Vagina (tissue), 2 donors: Measurements from ENCODE around the gene PHKG2.

ENCODE experiments used
- CTCF ChIP-seq, 3 experiments: fragments of 450-650 bp in 2 of 3; fragments of 200-600 bp in 1 of 3; sonication (generic) in 1 of 3; IDR thresholded peaks; one replicate each; pipeline ENCODE4 v1.5.1; 2017 to 2019; ENCODE audit warnings: antibody characterized with exemption in 3 of 3, mild to moderate bottlenecking in 2 of 3, moderate library complexity in 2 of 3
- POLR2A ChIP-seq, 2 donors: fragments of 450-650 bp; IDR thresholded peaks; one replicate each; pipeline ENCODE4 v1.6.1; 2017; ENCODE audit warnings: antibody characterized with exemption in 2 of 2, mild to moderate bottlenecking in 2 of 2, moderate library complexity in 2 of 2
- POLR2AphosphoS5 ChIP-seq, 2 donors: sonication (generic); formaldehyde crosslinking; IDR thresholded peaks; one replicate each; pipeline ENCODE4 v1.9.0; 2017; ENCODE audit warnings: antibody characterized with exemption in 2 of 2, mild to moderate bottlenecking in 2 of 2, low read depth in 1 of 2; ENCODE audit not compliant: insufficient read depth in 1 of 2

GRCh38 chr16:30745082-30745481 is 3.1 kb upstream of the PHKG2 start:
- no peak for TF ChIP-seq CTCF (IDR thresholded peaks at IDR 0.05)
- TF ChIP-seq POLR2A (IDR thresholded peaks at IDR 0.05) = no peak
- no peak for TF ChIP-seq POLR2AphosphoS5 (IDR thresholded peaks at IDR 0.05; ENCODE audit: insufficient read depth in 1 of 2, low read depth in 1 of 2)
